Common myeloid progenitor, CD34-positive (primary cell): Measurements from ENCODE around the gene JMJD8.
"Not testable (repeated sequence)": the region's sequence is repeated elsewhere in the genome, so short reads cannot be mapped to it uniquely, and the experiment has no call there.

Experiments used
- CTCF ChIA-PET: fragments of 350-600 bp; sonication (Branson Sonifier 250); formaldehyde crosslinking; loops from one replicate; lab custom pipeline; 2021; ENCODE audit warnings: antibody characterized with exemption; lab: Charles Lee
- POLR2A ChIA-PET: fragments of 350-600 bp; sonication (Branson Sonifier 250); formaldehyde crosslinking; loops from one replicate; lab custom pipeline; 2021; ENCODE audit warnings: antibody characterized with exemption; lab: Charles Lee
- DNase-seq, 3 donors: peaks; one replicate each; pipeline versions ENCODE4 v3.0.0 to v3.0.0-alpha.2; 2013
- H3K27ac ChIP-seq, 2 experiments: 1 replicate in 1 of 2; 2 replicates in 1 of 2; pipeline ENCODE4 v1.7.0; 2013; ENCODE audit warnings: inconsistent platforms in 2 of 2, low read length in 2 of 2, mild to moderate bottlenecking in 2 of 2, low read depth in 1 of 2, moderate library complexity in 1 of 2; ENCODE audit not compliant: severe bottlenecking in 2 of 2, insufficient read depth in 1 of 2, poor library complexity in 1 of 2
- H3K27me3 ChIP-seq, 5 experiments: replicated peaks in 2 of 5; 1 replicate in 3 of 5; 2 replicates in 2 of 5; pipeline versions ENCODE4 v1.6.1 to v1.7.0; 2013; ENCODE audit warnings: low read length in 4 of 5, mild to moderate bottlenecking in 2 of 5, moderate library complexity in 2 of 5, inconsistent platforms in 1 of 5; ENCODE audit not compliant: insufficient read depth in 5 of 5, control insufficient read depth in 4 of 5
- H3K36me3 ChIP-seq, 4 experiments: 1 replicate in 2 of 4; 2 replicates in 2 of 4; pipeline versions ENCODE4 v1.6.1 to v1.7.0; 2013; ENCODE audit warnings: low read length in 3 of 4, control low read depth in 1 of 4, mild to moderate bottlenecking in 1 of 4; ENCODE audit not compliant: control insufficient read depth in 4 of 4, insufficient read depth in 4 of 4
- H3K4me1 ChIP-seq, 4 experiments: 1 replicate in 3 of 4; 2 replicates in 1 of 4; pipeline versions ENCODE4 v1.6.1 to v1.7.1; 2013; ENCODE audit warnings: low read length in 3 of 4, mild to moderate bottlenecking in 3 of 4, control low read depth in 1 of 4, inconsistent platforms in 1 of 4, moderate library complexity in 1 of 4; ENCODE audit not compliant: control insufficient read depth in 4 of 4, insufficient read depth in 4 of 4; ENCODE audit errors: control extremely low read depth in 1 of 4
- H3K4me3 ChIP-seq, 7 experiments: 1 replicate in 4 of 7; 2 replicates in 3 of 7; pipeline versions ENCODE4 v1.5.1 to v1.7.0; 2013; ENCODE audit warnings: mild to moderate bottlenecking in 7 of 7, low read length in 6 of 7, moderate library complexity in 6 of 7, inconsistent platforms in 2 of 7, low read depth in 2 of 7, control low read depth in 1 of 7; ENCODE audit not compliant: insufficient read depth in 4 of 7, control insufficient read depth in 1 of 7; ENCODE audit errors: extremely low read depth in 1 of 7
- H3K9me3 ChIP-seq, 5 experiments: 1 replicate in 4 of 5; 2 replicates in 1 of 5; pipeline versions ENCODE4 v1.6.1 to v1.7.1; 2013; ENCODE audit warnings: low read length in 4 of 5, mild to moderate bottlenecking in 2 of 5, inconsistent platforms in 1 of 5, low read depth in 1 of 5, moderate library complexity in 1 of 5; ENCODE audit not compliant: control insufficient read depth in 4 of 5, insufficient read depth in 2 of 5; ENCODE audit errors: control extremely low read depth in 1 of 5
- WGBS: methylation state at CpG from one replicate; pipeline ENCODE4 v1.1.5; 2013; ENCODE audit not compliant: insufficient coverage; 5-methylcytosine and 5-hydroxymethylcytosine counted together

The JMJD8 gene

GRCh38 chr16:694863-695354 is 10.8 kb upstream of the JMJD8 start:
- Histone ChIP-seq H3K4me3 (peak overlapping the region in 2 of 7 experiments; percentile 46 to 61), H3K9me3 (no peaks in the 10 kb centered on the region), H3K27ac (no peak overlapping the region), H3K27me3 (peaks cover 3 to 85% (median 15%) of the 10 kb centered on the region in 5 experiments), H3K36me3 (no peaks in the 10 kb centered on the region), H3K4me1 (peaks cover 0 to 25% (median 21%) of the 10 kb centered on the region in 4 experiments)
- ChIA-PET POLR2A (no interaction called here), CTCF (interaction anchor here (1.1 to 2.2 kb wide), 2 partner anchors 10 to 16 kb away, joined by 3 to 6 read pairs; partner anchors contain the start of gene FBXL16)
- WGBS: 1% methylated on average over 22 of the region's 37 CpGs
- DNase-seq: no peak

GRCh38 chr16:694187-694862 is 10.2 kb upstream of the JMJD8 start:
- Histone ChIP-seq H3K27ac (no peak overlapping the region), H3K4me3 (peak overlapping the region in 2 of 7 experiments; percentile 38 to 46), H3K9me3 (no peaks in the 10 kb centered on the region), H3K27me3 (peaks cover 3 to 79% (median 12%) of the 10 kb centered on the region in 5 experiments), H3K4me1 (peaks cover 0 to 31% (median 27%) of the 10 kb centered on the region in 4 experiments), H3K36me3 (no peaks in the 10 kb centered on the region)
- CTCF ChIA-PET: interaction anchor here (2.2 kb wide), 1 partner anchor 10 kb away, joined by 6 read pairs; the partner anchor contains the start of gene FBXL16
- POLR2A ChIA-PET: no interaction called here
- 3% methylated on average over 57 of the region's 64 CpGs for WGBS
- DNase-seq: no peak

GRCh38 chr16:693766-694165 is 9.6 kb upstream of the JMJD8 start:
- no peak overlapping the region for H3K4me3 ChIP-seq
- no peak for DNase-seq
- ChIA-PET POLR2A (no interaction called here), CTCF (no interaction called here)
- H3K9me3 ChIP-seq: no peaks in the 10 kb centered on the region
- H3K27me3 ChIP-seq: peaks cover 3 to 73% (median 12%) of the 10 kb centered on the region in 5 experiments
- peaks cover 0 to 37% (median 32%) of the 10 kb centered on the region in 4 experiments for H3K4me1 ChIP-seq
- H3K36me3 ChIP-seq: no peaks in the 10 kb centered on the region
- H3K27ac ChIP-seq: no peak overlapping the region
- WGBS: 10% methylated on average over 36 of the region's 37 CpGs

GRCh38 chr16:693364-693763 is 9.2 kb upstream of the JMJD8 start:
- 63% methylated on average over 15 of the region's 22 CpGs for WGBS
- H3K4me3 ChIP-seq: no peak overlapping the region

GRCh38 chr16:692356-693108 is 8.4 kb upstream of the JMJD8 start:
- no peak for DNase-seq
- no peak overlapping the region for H3K4me3 ChIP-seq
- POLR2A ChIA-PET: no interaction called here
- CTCF ChIA-PET: no interaction called here
- H3K27ac ChIP-seq: no peak overlapping the region
- peaks cover 3 to 62% (median 7%) of the 10 kb centered on the region in 5 experiments for H3K27me3 ChIP-seq
- H3K9me3 ChIP-seq: no peaks in the 10 kb centered on the region
- H3K36me3 ChIP-seq: peaks cover 0 to 6% (median 4%) of the 10 kb centered on the region in 4 experiments
- H3K4me1 ChIP-seq: peaks cover 0 to 39% (median 34%) of the 10 kb centered on the region in 4 experiments
- no CpG with 5 or more reads among the region's 10 CpGs for WGBS

More at GRCh38 chr16:693364-693763, 9.2 kb upstream of the JMJD8 start:
- Histone ChIP-seq H3K27me3 (peaks cover 3 to 69% (median 10%) of the 10 kb centered on the region in 5 experiments), H3K9me3 (no peaks in the 10 kb centered on the region), H3K4me1 (peaks cover 0 to 39% (median 34%) of the 10 kb centered on the region in 4 experiments), H3K36me3 (no peaks in the 10 kb centered on the region), H3K27ac (no peak overlapping the region)
- no peak for DNase-seq
- POLR2A ChIA-PET: no interaction called here
- CTCF ChIA-PET: no interaction called here

GRCh38 chr16:691242-691641 is 7.1 kb upstream of the JMJD8 start:
- Histone ChIP-seq H3K36me3 (peaks cover 0 to 18% (median 11%) of the 10 kb centered on the region in 4 experiments), H3K27me3 (peaks cover 3 to 51% (median 6%) of the 10 kb centered on the region in 5 experiments), H3K4me1 (peaks cover 0 to 39% (median 35%) of the 10 kb centered on the region in 4 experiments)
- H3K4me3 ChIP-seq, H3K9me3 ChIP-seq, POLR2A ChIA-PET, H3K27ac ChIP-seq, DNase-seq, CTCF ChIA-PET: not testable (repeated sequence)
- 90% methylated on average over 13 of the region's 16 CpGs for WGBS
